ENCODE results near the gene C17orf67.
"Not testable (repeated sequence)": the region's sequence is repeated elsewhere in the genome, so short reads cannot be mapped to it uniquely, and the experiment has no call there.

GRCh38 chr17:56757611-56758010, 76.1 kb downstream of the C17orf67 start:
- TF ChIP-seq CTCF, POLR2A (IDR thresholded peaks at IDR 0.05): not testable (repeated sequence)
